HG03045 (cell line): ENCODE data around the gene CST8.

ENCODE experiments used
- ATAC-seq: cut with Tn5 transposase; IDR thresholded peaks from one replicate; pipeline ENCODE4 v1.9.1; 2021; ENCODE audit warnings: mild to moderate bottlenecking, moderate library complexity; ENCODE audit not compliant: unreplicated experiment

Gene CST8

DNA sequence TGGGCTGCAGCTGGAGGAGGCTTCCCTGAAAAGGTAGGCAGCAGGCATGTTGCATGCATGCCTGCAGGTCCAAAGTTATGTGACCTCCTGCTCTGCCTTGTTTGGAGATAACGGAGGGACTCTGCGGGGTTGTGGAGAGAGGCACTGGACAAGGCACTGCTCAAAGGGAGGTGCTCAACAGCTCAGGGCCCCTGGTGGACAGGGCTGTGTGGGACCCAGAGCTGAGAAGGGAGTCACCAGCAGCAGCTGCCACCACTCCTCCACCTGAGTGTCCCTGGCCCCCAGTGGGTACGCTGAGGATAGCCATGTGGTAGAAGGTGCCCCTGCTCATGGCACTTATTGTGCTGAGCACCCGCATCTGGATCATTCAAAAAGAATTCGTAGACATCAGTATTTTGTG, 15.5 kb upstream of the CST8 start:
- no peak for ATAC-seq

DNA sequence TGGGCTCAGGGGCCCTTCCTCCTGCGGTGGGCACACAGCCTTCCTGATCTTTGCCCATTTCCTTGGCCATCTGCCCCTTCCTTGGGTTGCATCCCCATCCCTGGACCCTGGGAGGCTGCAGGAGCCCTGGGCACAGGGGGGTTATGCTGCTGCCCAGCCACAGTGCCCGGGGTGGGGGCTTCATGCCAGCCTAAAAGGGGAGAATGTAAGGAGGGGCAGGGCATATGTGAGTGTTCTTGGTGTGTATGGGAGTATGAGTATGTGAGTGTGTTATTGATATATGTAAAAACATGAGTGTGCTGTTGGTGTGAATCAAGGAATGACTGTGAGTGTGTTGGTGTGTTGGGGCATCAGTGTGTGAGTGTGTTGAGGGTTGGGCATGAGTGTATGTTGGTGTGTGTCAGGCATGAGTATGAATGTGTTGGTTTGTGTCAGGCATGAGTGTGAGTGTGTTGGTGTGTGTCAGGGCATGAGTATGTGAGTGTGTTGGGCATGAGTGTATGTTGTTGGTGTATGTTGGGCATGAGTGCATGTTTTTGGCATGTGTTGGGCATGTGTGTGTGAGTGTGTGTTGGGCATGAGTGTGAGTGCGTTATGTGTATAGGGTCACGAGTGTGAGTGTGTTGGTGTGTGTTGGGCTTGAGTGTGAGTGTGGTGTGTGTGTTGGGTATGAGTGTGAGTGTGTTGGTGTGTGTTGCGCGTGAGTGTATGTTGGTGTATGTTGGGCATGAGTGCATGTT, 14.7 kb upstream of the CST8 start:
- ATAC-seq = no peak

GRCh38 chr20:23477223-23477622, 13.7 kb upstream of the CST8 start:
- no peak for ATAC-seq

DNA sequence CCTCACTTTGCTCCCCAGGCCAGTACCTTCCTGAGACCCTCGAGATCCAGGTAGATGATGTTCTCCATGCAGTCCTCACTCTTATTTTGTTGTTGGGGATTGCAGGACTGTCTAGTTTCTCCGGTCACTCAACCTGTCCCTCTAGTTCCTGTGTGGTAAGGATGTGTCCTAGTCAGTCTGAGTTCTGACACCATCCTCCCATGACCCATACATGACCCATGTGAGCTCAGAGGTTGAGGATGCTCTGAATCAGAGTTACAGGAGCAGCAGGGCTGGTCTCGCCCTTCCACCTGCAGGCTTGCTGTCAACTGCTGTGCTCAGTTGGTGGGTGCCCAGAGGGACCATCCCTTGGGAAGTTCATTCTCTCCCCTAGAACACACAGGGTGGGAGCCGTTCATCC, 11.9 kb upstream of the CST8 start:
- no peak for ATAC-seq

- ATAC-seq = no peak
These were observed 8.8 kb upstream of the CST8 start for GRCh38 chr20:23482138-23482537.

- no peak for ATAC-seq
These were observed 6.8 kb upstream of the CST8 start for GRCh38 chr20:23484081-23484480.

- no peak for ATAC-seq
These were observed 2.4 kb upstream of the CST8 start for GRCh38 chr20:23488470-23488869.

DNA sequence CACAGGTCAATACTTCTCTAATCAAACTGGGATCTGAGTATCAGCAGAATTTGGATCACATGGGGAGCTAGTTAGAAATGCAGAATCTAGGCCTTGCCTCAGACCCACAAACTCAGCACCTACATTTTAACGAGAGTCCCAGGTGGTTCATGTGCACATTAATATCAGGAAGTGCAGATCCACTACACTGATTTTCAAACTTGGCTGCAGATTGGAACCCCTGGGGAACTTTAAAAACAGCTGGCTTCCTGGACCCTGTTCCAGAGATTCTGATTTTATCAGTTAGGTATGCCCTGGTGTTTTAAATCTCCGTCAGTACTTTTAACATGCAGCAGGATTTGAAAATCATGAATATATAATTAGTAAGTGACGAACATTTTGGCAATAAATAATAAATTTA, 1.9 kb upstream of the CST8 start:
- ATAC-seq = no peak

DNA sequence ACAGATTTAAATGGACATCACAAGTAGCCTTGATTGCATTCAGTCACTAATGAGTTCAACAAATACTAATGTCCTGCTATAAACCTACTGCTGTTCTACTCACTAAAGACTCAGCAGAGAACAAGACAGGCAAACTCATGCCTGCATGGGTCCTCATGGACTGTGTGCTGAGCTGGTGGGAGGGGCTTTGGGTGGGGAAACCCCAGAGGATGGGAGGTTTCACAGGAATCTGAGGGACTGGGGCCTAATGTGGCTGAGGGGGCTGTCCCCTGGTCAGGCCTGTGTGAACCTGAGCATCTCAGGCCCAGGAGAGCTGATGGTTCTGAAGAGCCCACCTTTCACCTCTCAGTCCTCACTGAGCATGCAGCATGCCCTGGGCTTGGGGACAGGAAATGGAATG, 1.4 kb downstream of the CST8 start:
- no peak for ATAC-seq

- no peak for ATAC-seq
These were observed 2.4 kb downstream of the CST8 start for GRCh38 chr20:23493172-23493772.

DNA sequence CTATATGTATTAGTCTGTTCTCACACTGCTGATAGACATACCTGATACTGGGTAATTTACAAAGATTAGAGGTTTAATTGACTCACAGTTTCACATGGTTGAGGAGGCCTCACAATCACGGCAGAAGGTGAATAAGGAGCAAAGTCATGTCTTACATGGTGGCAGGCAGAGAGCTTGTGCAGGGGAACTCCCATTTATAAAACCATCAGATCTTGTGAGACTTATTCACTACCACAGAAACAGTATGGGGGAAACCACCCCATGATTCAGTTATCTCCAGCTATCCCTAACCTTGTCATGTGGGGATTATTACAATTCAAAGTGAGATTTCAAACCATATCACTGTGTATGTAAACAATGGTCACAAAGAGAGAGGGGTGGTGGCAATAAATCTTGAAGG, 6.6 kb downstream of the CST8 start:
- no peak for ATAC-seq

DNA sequence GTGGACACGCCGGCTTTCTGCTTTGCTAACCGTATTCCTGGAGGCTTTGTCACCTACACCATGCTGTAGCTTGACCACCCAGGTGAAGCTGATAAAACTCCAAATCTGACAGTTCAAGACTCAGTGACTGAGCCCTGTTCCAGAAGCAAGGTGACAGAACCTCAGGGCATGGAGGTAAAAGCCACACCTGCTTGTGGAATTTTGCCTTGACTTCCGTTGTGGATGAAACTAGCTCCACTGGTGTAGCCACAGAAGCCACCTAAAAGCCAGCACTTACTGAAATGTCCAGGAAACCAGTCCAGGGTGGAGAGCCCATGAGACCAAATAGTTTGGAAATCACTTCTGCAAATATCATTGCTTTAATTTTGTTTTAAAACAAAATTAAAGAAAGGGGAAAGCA, 11.0 kb downstream of the CST8 start:
- no peak for ATAC-seq

DNA sequence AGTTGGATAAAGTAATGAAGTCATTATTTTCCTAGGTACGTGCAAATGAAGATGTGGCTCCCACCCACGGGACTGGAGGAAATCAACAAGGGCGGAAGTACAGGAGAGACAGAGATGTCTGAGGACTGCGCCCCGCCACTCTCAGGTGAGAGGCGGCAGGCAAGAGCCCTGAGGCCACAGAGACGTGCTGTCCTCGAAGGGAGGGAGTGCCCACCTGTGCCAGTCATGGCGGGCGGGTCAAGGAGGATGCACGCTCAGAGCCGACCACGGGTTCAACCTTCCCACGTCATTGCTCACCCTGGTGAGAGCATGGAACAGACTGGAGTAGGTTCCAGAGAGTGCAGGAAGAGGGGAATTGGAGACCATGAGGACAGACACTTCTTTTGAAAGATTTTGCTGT, 12.7 kb downstream of the CST8 start:
- ATAC-seq = no peak

DNA sequence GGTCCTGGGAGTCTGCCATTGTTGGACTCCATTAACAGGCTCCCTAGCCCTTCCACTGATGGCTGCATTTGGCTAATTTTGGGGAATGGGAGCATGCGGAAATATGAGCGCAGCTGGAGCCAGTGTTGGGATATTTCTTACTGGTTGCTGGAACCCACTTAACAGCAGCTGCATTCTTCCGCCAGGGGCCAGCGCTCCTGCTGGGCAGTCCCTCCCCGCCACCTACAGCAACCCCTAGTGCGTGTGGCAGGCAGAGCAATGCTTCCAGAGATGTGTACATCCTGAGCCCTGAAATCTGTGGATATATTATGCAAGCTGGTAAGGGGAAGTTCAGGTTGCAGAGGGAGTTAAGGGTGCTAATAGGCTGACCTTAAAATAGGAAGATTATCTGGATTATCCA, 16.4 kb downstream of the CST8 start:
- ATAC-seq = no peak

- no peak for ATAC-seq
These were observed 17.7 kb downstream of the CST8 start for GRCh38 chr20:23508449-23509229.

DNA sequence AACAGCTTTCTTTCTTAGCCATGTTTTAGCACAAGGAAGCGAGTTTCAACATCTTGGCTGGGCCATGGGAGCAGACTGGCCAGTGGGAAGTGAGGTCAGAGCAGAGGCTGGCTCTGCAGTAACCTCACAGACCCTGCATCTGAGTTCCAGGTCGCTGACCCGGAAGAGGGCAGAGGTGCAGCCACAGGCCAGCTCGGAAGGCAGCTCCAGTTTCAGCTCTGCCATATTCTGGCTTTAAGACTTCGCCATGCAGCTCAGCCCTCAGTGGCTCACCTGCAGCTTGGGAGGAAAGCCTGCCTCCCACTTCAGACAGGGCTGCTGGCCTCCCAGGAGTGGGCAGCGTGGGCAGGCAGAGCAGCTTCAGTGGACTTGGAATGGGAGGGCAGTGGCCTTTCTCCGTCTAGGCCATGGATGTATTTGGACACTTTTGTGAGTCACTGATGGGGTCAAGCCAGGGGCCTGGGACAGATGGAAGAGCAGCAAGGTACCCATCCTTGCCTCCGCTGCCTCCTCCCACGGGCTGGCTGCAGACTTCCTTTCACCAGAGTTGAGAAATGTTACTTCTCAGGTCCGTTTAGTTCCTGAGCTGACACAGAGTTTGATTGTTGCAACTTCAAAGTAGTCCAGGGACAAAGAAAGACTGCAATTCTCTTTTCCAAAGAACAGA, 18.5 kb downstream of the CST8 start:
- no peak for ATAC-seq

GRCh38 chr20:23510000-23510590, 19.2 kb downstream of the CST8 start:
- ATAC-seq = no peak

DNA sequence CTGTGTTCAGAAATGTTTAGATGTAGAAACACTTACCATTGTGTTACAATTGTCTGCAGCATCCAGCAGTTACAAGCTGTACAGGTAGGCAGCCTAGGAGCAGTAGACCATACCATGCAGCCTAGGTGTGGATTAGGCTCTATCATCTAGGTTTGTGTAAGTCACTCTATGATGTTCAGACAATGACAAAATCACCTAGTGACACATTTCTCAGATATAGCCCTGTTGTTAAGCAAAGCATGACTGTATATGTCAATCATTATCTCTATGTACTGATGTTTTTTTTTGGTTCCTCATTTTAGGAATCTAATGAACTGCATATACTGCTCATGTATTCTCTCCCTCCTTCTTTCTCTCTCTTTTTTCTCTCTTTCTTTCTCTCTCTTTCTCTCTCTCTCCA, 22.2 kb downstream of the CST8 start:
- no peak for ATAC-seq

DNA sequence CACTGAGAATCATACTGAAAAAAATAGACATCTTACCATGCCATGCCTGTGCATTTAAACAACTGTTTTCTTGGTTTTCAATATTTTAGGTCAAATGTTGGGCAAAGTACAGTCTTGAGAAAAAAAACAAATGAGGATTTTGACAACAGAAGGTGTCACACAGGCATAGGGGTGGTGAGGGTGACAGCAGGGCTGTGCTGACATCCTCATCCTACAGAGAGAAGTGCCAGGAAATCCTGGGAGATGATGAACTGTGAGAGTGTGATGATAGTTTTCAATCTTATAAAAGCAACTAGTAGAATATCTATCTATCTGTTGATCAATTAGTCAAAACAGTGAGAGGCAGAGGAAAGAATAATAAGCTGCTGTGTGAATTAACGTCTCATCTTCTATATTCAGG, 23.9 kb downstream of the CST8 start:
- ATAC-seq = no peak

GRCh38 chr20:23515250-23515939, 24.5 kb downstream of the CST8 start:
- ATAC-seq = no peak

DNA sequence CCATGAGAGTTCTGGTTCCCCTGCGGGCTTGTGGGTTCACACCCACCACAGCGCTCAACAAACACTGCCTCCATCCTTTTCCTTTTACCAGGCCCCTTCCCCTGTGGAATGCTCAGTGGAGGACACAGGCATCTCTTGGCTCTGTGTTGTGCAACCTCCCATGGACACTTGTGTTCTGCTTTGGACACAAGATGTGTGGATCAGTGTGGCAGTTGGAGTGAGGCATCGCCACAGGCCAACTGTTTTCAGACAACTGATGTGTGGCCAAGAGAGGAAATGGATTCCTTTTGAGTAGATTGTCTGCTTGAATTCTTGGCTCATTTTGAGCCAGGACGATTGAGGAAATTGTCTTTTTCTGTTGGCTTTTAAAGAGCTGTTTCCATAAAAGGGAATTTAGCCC, 26.8 kb downstream of the CST8 start:
- no peak for ATAC-seq
